H9 (cell line): ENCODE data around the gene MTX3. TPM values are rescaled to one million over a fixed set of nuclear protein-coding genes. Genes with fewer than 3 reads are reported as not detected.

Source experiments
- DNase-seq: peaks from one replicate; pipeline ENCODE4 v3.0.0-alpha.2; 2017
- H2AFZ ChIP-seq: one replicate; pipeline ENCODE4 v1.6.1; 2013; ENCODE audit warnings: mild to moderate bottlenecking, low read length, control low read depth, moderate library complexity
- H2AK5ac ChIP-seq: 2 replicates; pipeline ENCODE4 v1.6.1; 2013; ENCODE audit warnings: low read length, control low read depth, mixed read lengths; ENCODE audit not compliant: insufficient read length
- H2BK120ac ChIP-seq: one replicate; pipeline ENCODE4 v1.6.1; 2013; ENCODE audit warnings: low read depth, mild to moderate bottlenecking, low read length, control low read depth, inconsistent platforms; ENCODE audit not compliant: poor library complexity, severe bottlenecking
- H2BK12ac ChIP-seq: 2 replicates; pipeline ENCODE4 v1.6.1; 2013; ENCODE audit warnings: low read length, control low read depth, mixed read lengths, low read depth; ENCODE audit not compliant: insufficient read length
- H2BK15ac ChIP-seq: 2 replicates; pipeline ENCODE4 v1.6.1; 2013; ENCODE audit warnings: low read depth, low read length, control low read depth
- H2BK20ac ChIP-seq: one replicate; pipeline ENCODE4 v1.6.1; 2013; ENCODE audit warnings: low read depth, mild to moderate bottlenecking, low read length, control low read depth, inconsistent platforms; ENCODE audit not compliant: poor library complexity, severe bottlenecking
- H2BK5ac ChIP-seq: 2 replicates; pipeline ENCODE4 v1.6.1; 2013; ENCODE audit warnings: low read length, control low read depth, mixed read lengths; ENCODE audit not compliant: insufficient read length
- H3K14ac ChIP-seq: 2 replicates; pipeline ENCODE4 v1.6.1; 2013; ENCODE audit warnings: low read length, control low read depth; ENCODE audit not compliant: insufficient read depth
- H3K18ac ChIP-seq: 2 replicates; pipeline ENCODE4 v1.6.1; 2013; ENCODE audit warnings: low read depth, mild to moderate bottlenecking, mixed read lengths, low read length, control low read depth; ENCODE audit not compliant: insufficient read length
- H3K23ac ChIP-seq: 2 replicates; pipeline ENCODE4 v1.6.1; 2013; ENCODE audit warnings: low read length, control low read depth, mixed read lengths, low read depth; ENCODE audit not compliant: insufficient read length
- H3K23me2 ChIP-seq: 2 replicates; pipeline ENCODE4 v1.6.1; 2013; ENCODE audit warnings: low read depth, mild to moderate bottlenecking, mixed read lengths, low read length, control low read depth; ENCODE audit not compliant: insufficient read length, poor library complexity, severe bottlenecking
- H3K27ac ChIP-seq: 2 replicates; pipeline ENCODE4 v1.5.1; 2013; ENCODE audit warnings: low read length, control low read depth, mixed read lengths, low read depth; ENCODE audit not compliant: insufficient read length
- H3K27me3 ChIP-seq: 2 replicates; pipeline ENCODE4 v1.6.1; 2013; ENCODE audit warnings: low read length, control low read depth, inconsistent platforms; ENCODE audit not compliant: insufficient read depth
- H3K4ac ChIP-seq: 2 replicates; pipeline ENCODE4 v1.6.1; 2013; ENCODE audit warnings: low read depth, mild to moderate bottlenecking, control low read depth, inconsistent platforms, low read length, moderate library complexity
- H3K4me1 ChIP-seq: 2 replicates; pipeline ENCODE4 v1.6.1; 2013; ENCODE audit warnings: low read length, control low read depth, inconsistent platforms; ENCODE audit not compliant: insufficient read depth
- H3K4me2 ChIP-seq: 2 replicates; pipeline ENCODE4 v1.6.1; 2013; ENCODE audit warnings: low read length, control low read depth, mixed read lengths; ENCODE audit not compliant: insufficient read length, insufficient read depth
- H3K56ac ChIP-seq: 2 replicates; pipeline ENCODE4 v1.6.1; 2013; ENCODE audit warnings: low read depth, mild to moderate bottlenecking, mixed read lengths, low read length, control low read depth; ENCODE audit not compliant: insufficient read length
- H3K79me1 ChIP-seq: 2 replicates; pipeline ENCODE4 v1.6.1; 2013; ENCODE audit warnings: low read depth, mild to moderate bottlenecking, moderate library complexity, low read length, control low read depth, inconsistent platforms; ENCODE audit not compliant: insufficient read depth, poor library complexity, severe bottlenecking
- H3K79me2 ChIP-seq: 2 replicates; pipeline ENCODE4 v1.6.1; 2013; ENCODE audit warnings: low read length, control low read depth, inconsistent platforms; ENCODE audit not compliant: insufficient read depth
- H3K9ac ChIP-seq: 2 replicates; pipeline ENCODE4 v1.6.1; 2013; ENCODE audit warnings: low read length, control low read depth, mixed read lengths; ENCODE audit not compliant: insufficient read length; ENCODE audit errors: extremely low read depth
- H3K9me3 ChIP-seq: one replicate; pipeline ENCODE4 v1.6.1; 2013; ENCODE audit warnings: low read depth, low read length, inconsistent platforms; ENCODE audit not compliant: control insufficient read depth
- H3T11ph ChIP-seq: one replicate; pipeline ENCODE4 v1.6.1; 2013; ENCODE audit warnings: mild to moderate bottlenecking, low read length, control low read depth, inconsistent platforms
- H4K20me1 ChIP-seq: one replicate; pipeline ENCODE4 v1.6.1; 2013; ENCODE audit not compliant: control insufficient read depth, insufficient read length, insufficient read depth
- H4K5ac ChIP-seq: 2 replicates; pipeline ENCODE4 v1.6.1; 2013; ENCODE audit warnings: low read depth, mild to moderate bottlenecking, mixed read lengths, low read length, control low read depth; ENCODE audit not compliant: insufficient read length
- H4K8ac ChIP-seq: replicated peaks from 2 replicates; pipeline ENCODE4 v1.6.1; 2013; ENCODE audit warnings: low read length, control low read depth, mixed read lengths, low read depth; ENCODE audit not compliant: insufficient read length
- H4K91ac ChIP-seq: 2 replicates; pipeline ENCODE4 v1.6.1; 2013; ENCODE audit warnings: low read depth, mild to moderate bottlenecking, moderate library complexity, mixed read lengths, low read length, control low read depth; ENCODE audit not compliant: insufficient read length
- H3K27ac Mint-ChIP-seq, 3 experiments: 2 replicates in 2 of 3; 3 replicates in 1 of 3; pipeline ENCODE4 v1.8.0; 2020 to 2021; ENCODE audit warnings: mixed read lengths in 3 of 3, mild to moderate bottlenecking in 1 of 3, moderate library complexity in 1 of 3
- H3K27me3 Mint-ChIP-seq: 2 replicates; pipeline ENCODE4 v1.8.0; 2021; ENCODE audit warnings: low read depth, mild to moderate bottlenecking, moderate library complexity, mixed read lengths
- H3K36me3 Mint-ChIP-seq, 3 experiments: 2 replicates in 2 of 3; 3 replicates in 1 of 3; pipeline ENCODE4 v1.8.0; 2020 to 2021; ENCODE audit warnings: low read depth in 3 of 3, mixed read lengths in 3 of 3; ENCODE audit not compliant: insufficient read depth in 1 of 3
- H3K4me1 Mint-ChIP-seq, 2 experiments: 2 replicates each; pipeline ENCODE4 v1.8.0; 2020; ENCODE audit warnings: mixed read lengths in 2 of 2
- H3K4me3 Mint-ChIP-seq, 2 experiments: 2 replicates in 1 of 2; 3 replicates in 1 of 2; pipeline ENCODE4 v1.8.0; 2020 to 2021; ENCODE audit warnings: mild to moderate bottlenecking in 2 of 2, mixed read lengths in 2 of 2, moderate library complexity in 1 of 2
- H3K9me3 Mint-ChIP-seq, 2 experiments: 2 replicates in 1 of 2; 3 replicates in 1 of 2; pipeline ENCODE4 v1.8.0; 2020; ENCODE audit warnings: mild to moderate bottlenecking in 2 of 2, mixed read lengths in 2 of 2, moderate library complexity in 1 of 2
- WGBS: extraction: QIAGEN DNeasy Blood & Tissue Kit; methylation state at CpG from one replicate; pipeline ENCODE4 v1.1.7; 2013; ENCODE audit warnings: missing lambda C conversion rate, low lambda C conversion rate, mixed read lengths; ENCODE audit not compliant: insufficient read length; ENCODE audit errors: extremely low coverage; 5-methylcytosine and 5-hydroxymethylcytosine counted together
- total RNA-seq: library from RNA; stranded (reverse); gene quantifications from 2 replicates; pipeline ENCODE4 v1.2.1, GENCODE V29; 2021
- TF ChIP-seq, protein P1 (sequence below): fragments of 200-600 bp; sonication (generic); conservative IDR thresholded peaks from 3 replicates; pipeline ENCODE4 v1.8.0; 2021; ENCODE audit warnings: antibody characterized with exemption, mild to moderate bottlenecking

Gene MTX3
- total RNA-seq, 1 experiment from 2014 or later = 24.1 TPM

DNA sequence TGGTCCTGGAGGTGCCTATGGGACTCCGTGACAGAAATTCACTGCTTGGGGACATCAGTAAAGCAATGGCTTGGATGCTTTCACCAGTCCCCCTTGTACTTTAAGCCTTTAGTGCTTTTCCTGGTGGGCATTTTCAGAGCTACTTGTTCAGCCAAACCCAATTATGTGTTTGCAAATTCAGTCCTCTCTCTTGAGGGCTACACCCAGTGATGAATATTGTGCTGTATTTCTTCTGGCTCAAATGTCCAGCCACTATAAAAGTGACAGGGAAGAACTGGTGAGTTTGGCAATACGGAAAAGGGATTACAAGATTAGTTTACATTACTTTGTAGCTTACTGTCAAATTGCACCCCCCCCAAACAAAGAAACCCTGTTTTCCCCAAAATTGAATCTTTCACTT lies 48.6 kb upstream of the MTX3 start:
- H3K4me3 Mint-ChIP-seq = no peak overlapping the region
- no peak overlapping the region for H3K9ac ChIP-seq
- H3K27me3 Mint-ChIP-seq = peaks cover 24% of the 10 kb centered on the region
- no peaks in the 10 kb centered on the region for H3K36me3 Mint-ChIP-seq
- no peak overlapping the region for H2AK5ac ChIP-seq
- no peak overlapping the region for H2AFZ ChIP-seq
- no peak overlapping the region for H4K91ac ChIP-seq
- H3K27ac Mint-ChIP-seq = no peak overlapping the region
- no peak overlapping the region for H2BK12ac ChIP-seq
- H3K79me1 ChIP-seq = no peaks in the 10 kb centered on the region
- H4K20me1 ChIP-seq = no peaks in the 10 kb centered on the region
- H4K8ac ChIP-seq = no peak overlapping the region
- no peak overlapping the region for H2BK20ac ChIP-seq
- peaks cover 5% of the 10 kb centered on the region for H3K23me2 ChIP-seq
- H3K14ac ChIP-seq = no peak overlapping the region
- no peak for DNase-seq
- H3K4ac ChIP-seq = no peak overlapping the region
- TF ChIP-seq, protein P1, sequence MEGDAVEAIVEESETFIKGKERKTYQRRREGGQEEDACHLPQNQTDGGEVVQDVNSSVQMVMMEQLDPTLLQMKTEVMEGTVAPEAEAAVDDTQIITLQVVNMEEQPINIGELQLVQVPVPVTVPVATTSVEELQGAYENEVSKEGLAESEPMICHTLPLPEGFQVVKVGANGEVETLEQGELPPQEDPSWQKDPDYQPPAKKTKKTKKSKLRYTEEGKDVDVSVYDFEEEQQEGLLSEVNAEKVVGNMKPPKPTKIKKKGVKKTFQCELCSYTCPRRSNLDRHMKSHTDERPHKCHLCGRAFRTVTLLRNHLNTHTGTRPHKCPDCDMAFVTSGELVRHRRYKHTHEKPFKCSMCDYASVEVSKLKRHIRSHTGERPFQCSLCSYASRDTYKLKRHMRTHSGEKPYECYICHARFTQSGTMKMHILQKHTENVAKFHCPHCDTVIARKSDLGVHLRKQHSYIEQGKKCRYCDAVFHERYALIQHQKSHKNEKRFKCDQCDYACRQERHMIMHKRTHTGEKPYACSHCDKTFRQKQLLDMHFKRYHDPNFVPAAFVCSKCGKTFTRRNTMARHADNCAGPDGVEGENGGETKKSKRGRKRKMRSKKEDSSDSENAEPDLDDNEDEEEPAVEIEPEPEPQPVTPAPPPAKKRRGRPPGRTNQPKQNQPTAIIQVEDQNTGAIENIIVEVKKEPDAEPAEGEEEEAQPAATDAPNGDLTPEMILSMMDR = no peak
- H3K18ac ChIP-seq = no peak overlapping the region
- no peak overlapping the region for H2BK15ac ChIP-seq
- no peak overlapping the region for H3T11ph ChIP-seq
- no CpG with 5 or more reads among the region's 2 CpGs for WGBS
- H3K4me1 ChIP-seq = peaks cover 5% of the 10 kb centered on the region; the same call in 1 of the 2 replicates
- no peak overlapping the region for H4K5ac ChIP-seq
- H3K27ac ChIP-seq = no peak overlapping the region
- H3K56ac ChIP-seq = no peak overlapping the region
- no peak overlapping the region for H3K4me2 ChIP-seq
- no peak overlapping the region for H2BK120ac ChIP-seq
- H3K4me1 Mint-ChIP-seq = peaks cover 10 to 15% of the 10 kb centered on the region in 2 experiments
- H3K27me3 ChIP-seq = peaks cover 7% of the 10 kb centered on the region; the same call in 1 of the 2 replicates
- H3K23ac ChIP-seq = no peak overlapping the region
- no peaks in the 10 kb centered on the region for H3K9me3 ChIP-seq
- no peak overlapping the region for H2BK5ac ChIP-seq
- H3K9me3 Mint-ChIP-seq = no peaks in the 10 kb centered on the region
- H3K79me2 ChIP-seq = no peaks in the 10 kb centered on the region
